ENCODE data around the gene GFOD2. TPM values are rescaled to one million over a fixed set of nuclear protein-coding genes. Genes with fewer than 3 reads are reported as not detected.

GFOD2 gene
- total RNA-seq, 1 donor from 2014 or later: 49.2 TPM

- peak; percentile 73 to 88 for DNase-seq (ENCODE audit: low read depth in 2 of 2)
Observed at GRCh38 chr16:67659675-67660563, 59.2 kb downstream of the GFOD2 start, which contains the start of gene ACD. ACD (minus strand) TSS chr16:67660260; CDS start chr16:67660220, 40 bp downstream.

GRCh38 chr16:67658849-67659674 is 60.1 kb downstream of the GFOD2 start:
- no peak for DNase-seq (ENCODE audit: low read depth in 2 of 2)

- no peak for DNase-seq (ENCODE audit: low read depth in 2 of 2)
Observed at GRCh38 chr16:67657751-67658518, 61.2 kb downstream of the GFOD2 start.

- DNase-seq (ENCODE audit: low read depth in 2 of 2): no peak
Observed at GRCh38 chr16:67657017-67657608, 62.0 kb downstream of the GFOD2 start.

- DNase-seq (ENCODE audit: low read depth in 2 of 2): no peak
Observed at GRCh38 chr16:67656344-67657016, 62.6 kb downstream of the GFOD2 start.

- DNase-seq (ENCODE audit: low read depth in 2 of 2): no peak
Observed at GRCh38 chr16:67655363-67655762, 63.8 kb downstream of the GFOD2 start.

- no peak for DNase-seq (ENCODE audit: low read depth in 2 of 2)
Observed at GRCh38 chr16:67654403-67654911, 64.7 kb downstream of the GFOD2 start.

GRCh38 chr16:67653789-67654402 is 65.2 kb downstream of the GFOD2 start:
- DNase-seq (ENCODE audit: low read depth in 2 of 2): no peak

GRCh38 chr16:67653128-67653788 is 65.9 kb downstream of the GFOD2 start:
- no peak for DNase-seq (ENCODE audit: low read depth in 2 of 2)

- peak in 1 of 2 donors; percentile 35 for DNase-seq (ENCODE audit: low read depth in 2 of 2)
Observed at GRCh38 chr16:67652578-67653127, 66.5 kb downstream of the GFOD2 start.

GRCh38 chr16:67651847-67652246 is 67.3 kb downstream of the GFOD2 start:
- DNase-seq (ENCODE audit: low read depth in 2 of 2): no peak

GRCh38 chr16:67651039-67651438 is 68.1 kb downstream of the GFOD2 start:
- DNase-seq (ENCODE audit: low read depth in 2 of 2): no peak

GRCh38 chr16:67650023-67650422 is 69.1 kb downstream of the GFOD2 start:
- no peak for DNase-seq (ENCODE audit: low read depth in 2 of 2)

GRCh38 chr16:67649494-67649931 is 69.6 kb downstream of the GFOD2 start:
- DNase-seq (ENCODE audit: low read depth in 2 of 2): no peak

- no peak for DNase-seq (ENCODE audit: low read depth in 2 of 2)
Observed at GRCh38 chr16:67648764-67649407, 70.2 kb downstream of the GFOD2 start.

GRCh38 chr16:67648088-67648763 is 70.9 kb downstream of the GFOD2 start:
- DNase-seq (ENCODE audit: low read depth in 2 of 2): no peak

GRCh38 chr16:67647681-67648080 is 71.4 kb downstream of the GFOD2 start:
- no peak for DNase-seq (ENCODE audit: low read depth in 2 of 2)

GRCh38 chr16:67647111-67647651 is 71.9 kb downstream of the GFOD2 start:
- DNase-seq (ENCODE audit: low read depth in 2 of 2): no peak
